ENCODE results near the gene DNAJB13. TPM values are rescaled to one million over a fixed set of nuclear protein-coding genes. Genes with fewer than 3 reads are reported as not detected.

Gene DNAJB13
- total RNA-seq, 1 donor from 2014 or later: not detected

DNA sequence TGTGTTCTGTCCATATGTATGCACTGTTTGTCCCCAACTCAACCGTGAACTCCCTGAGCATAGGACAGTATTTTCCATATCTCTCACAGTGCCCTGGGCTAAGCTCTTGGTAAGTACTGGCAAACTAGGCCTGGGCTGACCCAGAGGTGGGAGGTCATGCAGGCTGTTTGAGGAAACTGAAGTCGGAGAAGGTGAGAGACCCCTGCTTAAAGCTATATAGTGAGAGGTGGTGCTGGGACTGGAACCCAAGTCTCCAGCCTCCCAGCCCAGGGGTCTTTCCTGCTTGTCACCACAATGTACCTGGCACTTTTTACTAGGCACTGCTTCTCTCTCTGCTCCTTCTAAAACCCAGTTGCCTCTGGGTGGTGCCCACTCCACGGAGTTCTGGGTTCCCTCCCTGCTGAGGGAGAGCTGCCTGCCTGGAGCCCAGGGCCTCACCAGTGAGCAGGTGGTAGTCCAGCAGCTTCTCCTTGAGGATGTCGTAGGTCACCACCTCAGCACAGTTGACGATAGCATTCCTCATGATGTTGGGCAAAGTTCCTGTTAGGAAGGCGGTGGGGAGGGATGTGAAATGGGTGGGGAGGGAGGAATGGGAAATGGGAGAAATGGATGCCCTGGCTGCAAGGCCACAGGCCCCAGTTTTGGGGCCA, 53.3 kb downstream of the DNAJB13 start:
- TF ChIP-seq, protein P1, sequence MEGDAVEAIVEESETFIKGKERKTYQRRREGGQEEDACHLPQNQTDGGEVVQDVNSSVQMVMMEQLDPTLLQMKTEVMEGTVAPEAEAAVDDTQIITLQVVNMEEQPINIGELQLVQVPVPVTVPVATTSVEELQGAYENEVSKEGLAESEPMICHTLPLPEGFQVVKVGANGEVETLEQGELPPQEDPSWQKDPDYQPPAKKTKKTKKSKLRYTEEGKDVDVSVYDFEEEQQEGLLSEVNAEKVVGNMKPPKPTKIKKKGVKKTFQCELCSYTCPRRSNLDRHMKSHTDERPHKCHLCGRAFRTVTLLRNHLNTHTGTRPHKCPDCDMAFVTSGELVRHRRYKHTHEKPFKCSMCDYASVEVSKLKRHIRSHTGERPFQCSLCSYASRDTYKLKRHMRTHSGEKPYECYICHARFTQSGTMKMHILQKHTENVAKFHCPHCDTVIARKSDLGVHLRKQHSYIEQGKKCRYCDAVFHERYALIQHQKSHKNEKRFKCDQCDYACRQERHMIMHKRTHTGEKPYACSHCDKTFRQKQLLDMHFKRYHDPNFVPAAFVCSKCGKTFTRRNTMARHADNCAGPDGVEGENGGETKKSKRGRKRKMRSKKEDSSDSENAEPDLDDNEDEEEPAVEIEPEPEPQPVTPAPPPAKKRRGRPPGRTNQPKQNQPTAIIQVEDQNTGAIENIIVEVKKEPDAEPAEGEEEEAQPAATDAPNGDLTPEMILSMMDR (IDR thresholded peaks at IDR 0.05): no peak
- no peak overlapping the region for H3K4me3 Mint-ChIP-seq (ENCODE audit: unreplicated experiment)
- peaks cover 9% of the 10 kb centered on the region for H3K36me3 Mint-ChIP-seq (ENCODE audit: unreplicated experiment)
- no peaks in the 10 kb centered on the region for H3K9me3 Mint-ChIP-seq (ENCODE audit: unreplicated experiment)
- no peaks in the 10 kb centered on the region for H3K4me1 Mint-ChIP-seq (ENCODE audit: unreplicated experiment)
- no peak for DNase-seq (ENCODE audit: extremely low spot score, unreplicated experiment)
- H3K27ac Mint-ChIP-seq (ENCODE audit: unreplicated experiment): no peak overlapping the region
- H3K27me3 Mint-ChIP-seq (ENCODE audit: unreplicated experiment): no peaks in the 10 kb centered on the region

DNA sequence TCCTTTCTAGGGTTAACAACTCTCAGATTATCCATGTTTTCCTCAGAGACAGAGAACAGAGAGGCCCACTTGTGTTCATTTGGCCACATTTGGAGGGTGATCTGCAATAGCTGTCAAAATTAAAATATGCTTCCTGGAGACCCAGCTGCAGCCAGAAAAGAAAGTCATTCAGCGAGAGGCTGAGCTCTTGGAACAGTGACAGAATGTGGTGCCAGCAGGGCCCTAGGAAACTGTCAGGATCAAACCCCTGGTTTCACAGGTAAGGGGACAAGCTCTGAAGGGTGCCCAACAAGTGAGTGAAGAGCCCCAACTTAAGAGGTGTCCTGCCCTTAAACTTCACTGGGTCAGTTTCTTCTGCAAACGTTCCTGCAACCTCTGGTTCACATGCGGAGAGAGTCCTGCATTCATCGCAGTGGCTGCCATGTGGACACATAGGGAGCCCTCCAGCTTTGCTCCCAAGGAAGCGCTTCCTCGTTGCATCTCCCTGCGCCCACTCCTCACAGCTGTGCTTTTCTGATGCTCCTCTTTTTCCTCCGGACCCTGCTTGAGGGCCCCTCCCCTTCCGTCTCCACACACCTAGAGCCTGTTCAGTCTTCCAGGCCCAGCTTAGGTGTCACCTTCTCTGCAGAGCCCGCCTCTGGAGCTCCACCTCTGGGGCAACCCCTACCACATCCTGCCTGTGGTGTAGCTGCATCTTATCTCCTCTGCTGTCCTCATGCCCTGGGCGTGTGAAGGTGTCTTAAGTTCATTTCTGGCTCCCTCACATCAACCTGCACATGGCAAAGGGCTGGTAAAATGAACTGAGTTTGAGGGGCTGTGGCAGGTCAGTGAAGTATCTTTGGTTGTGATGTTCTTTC, 54.2 kb downstream of the DNAJB13 start:
- Mint-ChIP-seq H3K4me3 (ENCODE audit: unreplicated experiment) (no peak overlapping the region), H3K27me3 (ENCODE audit: unreplicated experiment) (no peaks in the 10 kb centered on the region), H3K9me3 (ENCODE audit: unreplicated experiment) (no peaks in the 10 kb centered on the region), H3K27ac (ENCODE audit: unreplicated experiment) (no peak overlapping the region), H3K36me3 (ENCODE audit: unreplicated experiment) (peaks cover 9% of the 10 kb centered on the region), H3K4me1 (ENCODE audit: unreplicated experiment) (no peaks in the 10 kb centered on the region)
- TF ChIP-seq, protein P1 (IDR thresholded peaks at IDR 0.05): no peak
- no peak for DNase-seq (ENCODE audit: extremely low spot score, unreplicated experiment)

DNA sequence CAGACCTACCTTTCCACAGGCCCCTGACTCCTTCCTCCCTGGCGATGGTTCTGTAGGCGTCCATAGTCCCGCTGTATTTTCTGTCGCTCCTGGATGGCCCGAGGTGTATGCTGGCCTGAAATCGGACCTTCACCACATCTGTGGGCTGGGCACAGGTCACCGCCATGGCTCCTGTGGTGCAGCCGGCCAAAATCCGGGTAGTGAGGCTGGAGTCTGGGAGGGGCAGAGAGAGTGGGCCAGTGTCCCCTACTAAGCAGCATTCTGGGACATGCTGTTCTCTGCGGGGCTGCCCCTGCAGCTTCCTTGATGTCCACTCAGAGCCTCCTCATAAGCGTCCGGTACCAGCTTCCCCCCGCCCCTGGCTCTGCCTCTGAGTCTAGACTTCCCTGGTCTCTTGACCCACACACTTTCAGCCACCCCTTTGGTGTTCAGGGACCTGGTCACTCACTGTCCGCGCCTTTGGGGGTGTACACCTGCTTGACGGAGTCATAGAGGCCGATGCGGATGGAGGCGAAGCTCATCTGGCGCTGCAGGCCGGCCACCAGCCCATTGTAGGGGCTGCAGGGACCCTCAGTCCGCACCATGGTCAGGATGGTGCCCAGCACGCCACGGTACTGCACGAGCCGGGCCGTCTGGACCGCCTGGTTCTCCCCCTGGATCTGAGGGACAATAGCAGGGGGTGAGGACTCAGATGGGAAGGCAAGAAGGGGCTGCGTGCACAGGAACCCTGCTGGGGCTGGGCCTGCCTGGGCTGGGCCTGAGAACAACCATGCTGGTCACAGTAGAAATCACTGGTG, 55.1 kb downstream of the DNAJB13 start:
- Mint-ChIP-seq H3K4me1 (ENCODE audit: unreplicated experiment) (no peaks in the 10 kb centered on the region), H3K36me3 (ENCODE audit: unreplicated experiment) (peaks cover 9% of the 10 kb centered on the region), H3K27ac (ENCODE audit: unreplicated experiment) (no peak overlapping the region), H3K27me3 (ENCODE audit: unreplicated experiment) (no peaks in the 10 kb centered on the region), H3K9me3 (ENCODE audit: unreplicated experiment) (no peaks in the 10 kb centered on the region), H3K4me3 (ENCODE audit: unreplicated experiment) (no peak overlapping the region)
- no peak for DNase-seq (ENCODE audit: extremely low spot score, unreplicated experiment)
- TF ChIP-seq, protein P1 (IDR thresholded peaks at IDR 0.05): no peak

DNA sequence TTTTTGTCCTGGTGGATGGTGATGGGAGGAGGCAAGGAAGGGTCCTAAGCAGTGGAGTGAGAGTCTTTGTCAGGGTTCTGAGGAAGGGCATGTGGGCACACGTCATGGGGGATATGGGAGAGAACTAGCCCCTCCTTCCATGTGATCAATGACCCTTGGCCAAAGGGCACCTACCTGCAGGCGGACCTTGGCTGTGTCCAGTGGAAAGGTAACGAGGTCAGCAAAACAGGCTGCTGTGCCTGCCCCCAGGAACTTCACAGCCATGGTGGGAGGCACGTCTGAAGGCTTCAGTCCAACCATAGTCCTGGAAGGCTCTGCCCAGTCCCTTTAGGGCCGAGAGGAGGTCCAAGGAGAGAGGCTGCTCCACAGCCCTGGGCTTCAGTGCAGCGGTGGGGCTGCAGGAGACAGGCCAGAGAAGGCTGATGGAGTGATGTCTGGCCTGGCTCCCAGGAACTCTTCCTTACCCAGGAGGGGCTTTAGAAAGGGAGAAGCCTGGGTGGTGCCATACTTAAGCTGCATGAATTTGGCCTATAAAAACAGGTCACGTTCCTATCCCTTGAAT, 56.0 kb downstream of the DNAJB13 start:
- Mint-ChIP-seq H3K4me1 (ENCODE audit: unreplicated experiment) (peaks cover 1% of the 10 kb centered on the region), H3K27ac (ENCODE audit: unreplicated experiment) (no peak overlapping the region), H3K27me3 (ENCODE audit: unreplicated experiment) (no peaks in the 10 kb centered on the region), H3K36me3 (ENCODE audit: unreplicated experiment) (peaks cover 6% of the 10 kb centered on the region), H3K9me3 (ENCODE audit: unreplicated experiment) (no peaks in the 10 kb centered on the region), H3K4me3 (ENCODE audit: unreplicated experiment) (no peak overlapping the region)
- TF ChIP-seq, protein P1 (IDR thresholded peaks at IDR 0.05): no peak
- no peak for DNase-seq (ENCODE audit: extremely low spot score, unreplicated experiment)
